Erythroblast (primary cell): Measurements from ENCODE around the gene FAM83D.

ENCODE experiments used
- GATA1 ChIP-seq: IDR thresholded peaks from 2 replicates; pipeline ENCODE4 v1.6.1; 2011; ENCODE audit warnings: low read depth, mild to moderate bottlenecking, control low read depth, low read length, moderate library complexity
- POLR2A ChIP-seq: IDR thresholded peaks from 2 replicates; pipeline ENCODE4 v1.6.1; 2011; ENCODE audit warnings: mild to moderate bottlenecking, low read length

GRCh38 chr20:38987777-38988176, 61.6 kb downstream of the FAM83D start:
- TF ChIP-seq POLR2A = no peak
- no peak for TF ChIP-seq GATA1
